ENCODE measurements around the gene SLCO2B1. TPM values are rescaled to one million over a fixed set of nuclear protein-coding genes. Genes with fewer than 3 reads are reported as not detected.

SLCO2B1 gene
- total RNA-seq, 1 donor from 2014 or later, result 3.5 TPM

DNA sequence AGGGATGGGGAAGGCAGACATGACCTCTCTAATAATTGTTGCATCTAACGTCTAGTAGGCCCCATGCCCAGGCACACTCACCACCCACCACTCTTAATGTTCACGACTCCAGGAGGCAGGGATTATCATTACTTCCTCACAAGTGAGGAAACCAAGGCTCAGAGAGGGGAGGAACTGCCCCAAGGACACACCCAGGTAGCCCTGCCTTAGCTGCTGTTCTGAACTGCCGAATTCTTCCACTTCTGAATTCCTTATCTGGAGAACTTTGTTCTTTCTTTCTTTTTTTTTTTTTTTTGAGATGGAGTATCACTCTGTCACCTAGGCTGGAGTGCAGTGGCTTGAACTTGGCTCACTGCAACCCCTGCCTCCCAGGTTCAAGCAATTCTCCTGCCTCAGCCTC is 16.7 kb downstream of the SLCO2B1 start:
- peaks cover 27% of the 10 kb centered on the region for H3K4me1 Mint-ChIP-seq (ENCODE audit: unreplicated experiment)
- H3K27me3 Mint-ChIP-seq (ENCODE audit: unreplicated experiment), result peaks cover 9% of the 10 kb centered on the region
- no peak for DNase-seq (ENCODE audit: low spot score)
- no peak overlapping the region for H3K27ac Mint-ChIP-seq (ENCODE audit: unreplicated experiment)
- no peak for TF ChIP-seq CTCF (IDR thresholded peaks at IDR 0.05; ENCODE audit: unreplicated experiment)
- no peaks in the 10 kb centered on the region for H3K9me3 Mint-ChIP-seq (ENCODE audit: unreplicated experiment)
- H3K36me3 Mint-ChIP-seq (ENCODE audit: low read depth, unreplicated experiment), result no peaks in the 10 kb centered on the region
- no peak overlapping the region for H3K4me3 Mint-ChIP-seq (ENCODE audit: unreplicated experiment)

DNA sequence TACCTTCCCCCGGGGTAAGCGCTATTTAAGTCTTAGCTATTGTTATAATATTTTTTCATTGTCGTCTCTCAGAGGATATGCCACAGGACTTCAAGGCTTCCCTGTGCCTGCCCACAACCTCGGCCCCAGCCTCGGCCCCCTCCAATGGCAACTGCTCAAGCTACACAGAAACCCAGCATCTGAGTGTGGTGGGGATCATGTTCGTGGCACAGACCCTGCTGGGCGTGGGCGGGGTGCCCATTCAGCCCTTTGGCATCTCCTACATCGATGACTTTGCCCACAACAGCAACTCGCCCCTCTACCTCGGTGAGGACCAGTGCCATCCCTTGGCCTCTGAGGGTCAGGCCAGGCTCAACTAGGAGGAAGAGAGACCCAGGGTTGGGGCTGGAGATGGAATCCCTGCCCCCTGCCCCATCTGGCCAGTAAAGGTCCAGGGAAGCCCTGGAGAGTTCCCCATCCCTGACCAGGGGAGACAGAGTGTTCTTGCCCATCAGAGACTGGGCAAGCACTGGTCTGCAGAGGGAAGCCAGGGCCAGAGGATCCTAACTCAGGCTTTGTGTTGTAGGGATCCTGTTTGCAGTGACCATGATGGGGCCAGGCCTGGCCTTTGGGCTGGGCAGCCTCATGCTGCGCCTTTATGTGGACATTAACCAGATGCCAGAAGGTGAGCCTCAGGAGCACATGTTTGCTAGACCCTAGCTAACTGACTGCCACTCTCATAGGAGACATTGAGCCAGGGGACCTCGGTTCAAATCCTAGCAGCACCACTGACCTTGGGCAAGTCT is 18.4 kb downstream of the SLCO2B1 start:
- Mint-ChIP-seq H3K27ac (ENCODE audit: unreplicated experiment) (no peak overlapping the region), H3K4me1 (ENCODE audit: unreplicated experiment) (peaks cover 23% of the 10 kb centered on the region), H3K9me3 (ENCODE audit: unreplicated experiment) (no peaks in the 10 kb centered on the region), H3K4me3 (ENCODE audit: unreplicated experiment) (no peak overlapping the region), H3K27me3 (ENCODE audit: unreplicated experiment) (peaks cover 7% of the 10 kb centered on the region), H3K36me3 (ENCODE audit: low read depth, unreplicated experiment) (no peaks in the 10 kb centered on the region)
- no peak for DNase-seq (ENCODE audit: low spot score)
- no peak for TF ChIP-seq CTCF (IDR thresholded peaks at IDR 0.05; ENCODE audit: unreplicated experiment)

GRCh38 chr11:75170516-75171201 is 19.8 kb downstream of the SLCO2B1 start:
- DNase-seq (ENCODE audit: low spot score), result no peak
- H3K27me3 Mint-ChIP-seq (ENCODE audit: unreplicated experiment), result peaks cover 7% of the 10 kb centered on the region
- no peaks in the 10 kb centered on the region for H3K36me3 Mint-ChIP-seq (ENCODE audit: low read depth, unreplicated experiment)
- no peak overlapping the region for H3K4me3 Mint-ChIP-seq (ENCODE audit: unreplicated experiment)
- H3K4me1 Mint-ChIP-seq (ENCODE audit: unreplicated experiment), result peaks cover 28% of the 10 kb centered on the region
- TF ChIP-seq CTCF (IDR thresholded peaks at IDR 0.05; ENCODE audit: unreplicated experiment), result no peak
- no peaks in the 10 kb centered on the region for H3K9me3 Mint-ChIP-seq (ENCODE audit: unreplicated experiment)
- no peak overlapping the region for H3K27ac Mint-ChIP-seq (ENCODE audit: unreplicated experiment)

DNA sequence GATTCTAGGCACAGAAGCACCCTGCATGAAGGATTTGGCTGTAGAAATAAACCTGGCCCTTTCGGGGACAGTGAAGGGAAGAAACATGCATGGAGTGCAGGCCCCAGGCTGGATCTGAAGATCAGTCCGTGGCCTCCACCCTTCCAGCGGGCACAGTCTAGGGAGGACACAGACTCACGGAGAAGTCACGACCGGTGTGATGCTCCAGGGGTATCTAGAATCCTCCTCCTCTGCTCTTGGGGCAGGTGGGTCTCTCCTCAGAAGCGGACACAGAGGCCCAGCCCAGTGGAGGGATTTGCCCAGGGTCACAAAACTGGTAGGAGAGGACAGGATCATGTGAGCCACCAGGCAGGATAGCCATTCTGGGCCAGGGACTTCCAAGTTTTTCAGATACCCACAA is 22.4 kb downstream of the SLCO2B1 start:
- no peak for TF ChIP-seq CTCF (IDR thresholded peaks at IDR 0.05; ENCODE audit: unreplicated experiment)
- Mint-ChIP-seq H3K36me3 (ENCODE audit: low read depth, unreplicated experiment) (no peaks in the 10 kb centered on the region), H3K27ac (ENCODE audit: unreplicated experiment) (no peak overlapping the region), H3K4me1 (ENCODE audit: unreplicated experiment) (peaks cover 13% of the 10 kb centered on the region), H3K4me3 (ENCODE audit: unreplicated experiment) (peak overlapping the region; percentile 25), H3K9me3 (ENCODE audit: unreplicated experiment) (no peaks in the 10 kb centered on the region), H3K27me3 (ENCODE audit: unreplicated experiment) (peaks cover 4% of the 10 kb centered on the region)
- no peak for DNase-seq (ENCODE audit: low spot score)
